ENCODE data around the gene SLC30A5. TPM values are rescaled to one million over a fixed set of nuclear protein-coding genes. Genes with fewer than 3 reads are reported as not detected.

The SLC30A5 gene
- total RNA-seq, 1 experiment from 2014 or later: 55.3 TPM

DNA sequence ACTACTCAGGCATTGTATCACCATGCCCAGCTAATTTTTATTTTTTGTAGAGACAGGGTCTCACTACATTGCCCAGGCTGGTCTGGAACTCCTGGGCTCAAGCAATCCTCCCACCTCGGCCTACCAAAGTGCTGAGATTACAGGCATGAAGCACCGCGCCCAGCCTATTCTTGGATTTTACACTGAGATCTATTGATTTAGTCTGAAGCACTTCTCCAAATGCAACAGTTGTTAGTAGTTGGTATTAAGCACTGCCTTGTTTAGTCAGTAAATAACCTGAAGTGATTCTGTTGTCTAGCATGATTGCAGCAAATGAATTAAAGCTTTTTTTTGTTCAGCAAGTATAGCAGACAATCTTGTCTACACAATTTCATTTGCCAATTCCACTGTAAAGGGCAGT is 64.2 kb downstream of the SLC30A5 start:
- Histone ChIP-seq H3K9me3 (ENCODE audit: low read length) (no peaks in the 10 kb centered on the region), H3K4me1 (ENCODE audit: insufficient read depth, low read length) (no peaks in the 10 kb centered on the region), H3K36me3 (ENCODE audit: low read depth, low read length) (no peaks in the 10 kb centered on the region), H3K9me2 (replicated peaks; ENCODE audit: low read length) (no peaks in the 10 kb centered on the region), H3K4me2 (ENCODE audit: low read length) (no peak overlapping the region), H3K4me3 (ENCODE audit: low read length) (no peak overlapping the region), H3K27me3 (ENCODE audit: low read length) (no peaks in the 10 kb centered on the region), H3K27ac (ENCODE audit: low read length) (no peak overlapping the region), H3K79me2 (ENCODE audit: low read length) (no peaks in the 10 kb centered on the region), H3K9ac (ENCODE audit: low read length) (no peak overlapping the region), H3F3A (ENCODE audit: low read length, unreplicated experiment) (no peaks in the 10 kb centered on the region), H4K20me1 (ENCODE audit: low read length) (no peaks in the 10 kb centered on the region), H2AFZ (ENCODE audit: low read length) (no peak overlapping the region)
- intact Hi-C loops (cut with micrococcal nuclease): no loop called here
- ATAC-seq (no peak), DNase-seq (no peak)
- TF ChIP-seq EZH2phosphoT487 (IDR thresholded peaks at IDR 0.05; ENCODE audit: borderline replicate concordance, low read length) (no peak), EZH2 (IDR thresholded peaks at IDR 0.05; ENCODE audit: low read length, unreplicated experiment) (no peak)
- TF ChIP-seq, protein P1, sequence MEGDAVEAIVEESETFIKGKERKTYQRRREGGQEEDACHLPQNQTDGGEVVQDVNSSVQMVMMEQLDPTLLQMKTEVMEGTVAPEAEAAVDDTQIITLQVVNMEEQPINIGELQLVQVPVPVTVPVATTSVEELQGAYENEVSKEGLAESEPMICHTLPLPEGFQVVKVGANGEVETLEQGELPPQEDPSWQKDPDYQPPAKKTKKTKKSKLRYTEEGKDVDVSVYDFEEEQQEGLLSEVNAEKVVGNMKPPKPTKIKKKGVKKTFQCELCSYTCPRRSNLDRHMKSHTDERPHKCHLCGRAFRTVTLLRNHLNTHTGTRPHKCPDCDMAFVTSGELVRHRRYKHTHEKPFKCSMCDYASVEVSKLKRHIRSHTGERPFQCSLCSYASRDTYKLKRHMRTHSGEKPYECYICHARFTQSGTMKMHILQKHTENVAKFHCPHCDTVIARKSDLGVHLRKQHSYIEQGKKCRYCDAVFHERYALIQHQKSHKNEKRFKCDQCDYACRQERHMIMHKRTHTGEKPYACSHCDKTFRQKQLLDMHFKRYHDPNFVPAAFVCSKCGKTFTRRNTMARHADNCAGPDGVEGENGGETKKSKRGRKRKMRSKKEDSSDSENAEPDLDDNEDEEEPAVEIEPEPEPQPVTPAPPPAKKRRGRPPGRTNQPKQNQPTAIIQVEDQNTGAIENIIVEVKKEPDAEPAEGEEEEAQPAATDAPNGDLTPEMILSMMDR (conservative IDR thresholded peaks at IDR 0.05; ENCODE audit: low read depth, low read length): no peak
- no TSS peak for BruUV-seq (replicated peaks)
- POLR2A ChIA-PET (ENCODE audit: unreplicated experiment): no interaction called here
- CTCF ChIA-PET: no interaction called here

DNA sequence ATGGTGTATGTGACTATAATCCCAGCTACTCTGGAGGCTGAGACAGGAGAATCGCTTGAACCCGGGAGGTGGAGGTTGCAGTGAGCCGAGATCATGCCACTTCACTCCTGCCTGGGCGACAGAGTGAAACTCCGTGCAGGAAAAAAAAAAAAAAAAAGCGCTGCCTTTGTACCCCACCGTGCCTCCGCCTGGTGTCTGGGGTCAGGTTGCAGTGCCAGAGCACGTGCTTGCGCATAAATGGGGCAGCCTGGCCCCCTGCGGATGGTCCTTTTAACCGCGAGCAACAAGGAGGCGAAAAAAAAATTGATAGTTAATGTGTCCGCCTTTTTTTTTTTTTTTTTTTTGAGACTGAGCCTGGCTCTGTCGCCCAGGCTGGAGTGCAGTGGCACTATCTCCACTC is 66.8 kb downstream of the SLC30A5 start:
- ChIA-PET CTCF (no interaction called here), POLR2A (ENCODE audit: unreplicated experiment) (no interaction called here)
- Histone ChIP-seq H3K9me3 (ENCODE audit: low read length) (no peaks in the 10 kb centered on the region), H3K9me2 (replicated peaks; ENCODE audit: low read length) (no peaks in the 10 kb centered on the region), H3K4me3 (ENCODE audit: low read length) (no peak overlapping the region), H4K20me1 (ENCODE audit: low read length) (no peaks in the 10 kb centered on the region), H3K79me2 (ENCODE audit: low read length) (no peaks in the 10 kb centered on the region), H3K4me2 (ENCODE audit: low read length) (no peak overlapping the region), H2AFZ (ENCODE audit: low read length) (no peak overlapping the region), H3F3A (ENCODE audit: low read length, unreplicated experiment) (no peaks in the 10 kb centered on the region), H3K27ac (ENCODE audit: low read length) (no peak overlapping the region), H3K27me3 (ENCODE audit: low read length) (no peaks in the 10 kb centered on the region), H3K9ac (ENCODE audit: low read length) (no peak overlapping the region), H3K36me3 (ENCODE audit: low read depth, low read length) (no peaks in the 10 kb centered on the region), H3K4me1 (ENCODE audit: insufficient read depth, low read length) (no peaks in the 10 kb centered on the region)
- BruUV-seq (replicated peaks): no TSS peak
- ATAC-seq: no peak
- DNase-seq: no peak
- intact Hi-C loops (cut with micrococcal nuclease): loop anchor here (10.0 kb wide), 1 partner anchor 66 kb away; the partner anchor contains the start of gene SLC30A5
- TF ChIP-seq EZH2 (IDR thresholded peaks at IDR 0.05; ENCODE audit: low read length, unreplicated experiment): no peak

DNA sequence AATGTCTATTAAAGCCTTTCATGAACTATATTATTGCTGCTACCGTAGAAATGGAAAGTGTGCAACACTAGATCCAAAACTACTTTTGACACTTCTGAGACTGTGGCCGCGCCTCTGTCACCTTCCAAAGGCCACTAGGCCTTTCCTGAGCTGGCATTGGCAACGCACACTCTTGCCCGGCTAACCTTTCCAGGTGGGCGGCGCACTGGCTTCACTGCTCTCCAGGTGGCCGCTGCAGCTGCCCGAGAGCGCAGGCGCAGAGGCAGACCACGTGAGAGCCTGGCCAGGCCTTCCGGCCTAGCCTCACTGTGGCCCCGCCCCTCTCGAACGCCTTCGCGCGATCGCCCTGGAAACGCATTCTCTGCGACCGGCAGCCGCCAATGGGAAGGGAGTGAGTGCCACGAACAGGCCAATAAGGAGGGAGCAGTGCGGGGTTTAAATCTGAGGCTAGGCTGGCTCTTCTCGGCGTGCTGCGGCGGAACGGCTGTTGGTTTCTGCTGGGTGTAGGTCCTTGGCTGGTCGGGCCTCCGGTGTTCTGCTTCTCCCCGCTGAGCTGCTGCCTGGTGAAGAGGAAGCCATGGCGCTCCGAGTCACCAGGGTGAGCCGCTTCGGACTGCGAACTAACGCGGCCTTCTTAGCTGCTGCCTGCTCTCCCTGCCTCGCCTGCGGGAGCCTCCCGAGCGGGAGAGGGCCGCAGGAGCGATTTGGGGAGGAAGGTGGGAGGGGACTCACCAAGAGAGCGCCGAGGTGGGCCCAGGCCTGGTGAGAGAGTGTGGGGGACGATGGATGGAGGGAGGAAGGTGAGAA is 73.1 kb downstream of the SLC30A5 start, which contains the start of gene CCNB1:
Gene CCNB1 (plus strand): TSS at position 465 of the 807 bp plus-strand sequence. CDS start 113 bp downstream, at position 578.
- Histone ChIP-seq H3K27ac (ENCODE audit: low read length) (peak within 1 kb of the TSS; percentile 70), H3K4me3 (ENCODE audit: low read length) (peak within 1 kb of the TSS; percentile 97), H3K9ac (ENCODE audit: low read length) (peak within 1 kb of the TSS; percentile 97), H3K9me3 (ENCODE audit: low read length) (no peaks in the 10 kb centered on the region), H4K20me1 (ENCODE audit: low read length) (0 out of 2 replicates have a peak, but pooled peaks cover 4% of the 10 kb centered on the region), H3K4me1 (ENCODE audit: insufficient read depth, low read length) (peaks cover 20% of the 10 kb centered on the region), H3K36me3 (ENCODE audit: low read depth, low read length) (peaks cover 18% of the 10 kb centered on the region), H3K79me2 (ENCODE audit: low read length) (peaks cover 45% of the 10 kb centered on the region), H2AFZ (ENCODE audit: low read length) (peak within 1 kb of the TSS; percentile 98), H3K27me3 (ENCODE audit: low read length) (no peaks in the 10 kb centered on the region), H3K4me2 (ENCODE audit: low read length) (peak within 1 kb of the TSS; percentile 94), H3K9me2 (replicated peaks; ENCODE audit: low read length) (no peaks in the 10 kb centered on the region), H3F3A (ENCODE audit: low read length, unreplicated experiment) (no peaks in the 10 kb centered on the region)
- CTCF ChIA-PET: no interaction called here
- POLR2A ChIA-PET (ENCODE audit: unreplicated experiment): interaction anchor here (0.6 kb wide), 1 partner anchor 22 kb away, joined by 3 read pairs; no protein-coding TSS in a partner anchor
- ATAC-seq (peak; percentile 98), DNase-seq (peak; percentile 97)
- TF ChIP-seq EZH2phosphoT487 (IDR thresholded peaks at IDR 0.05; ENCODE audit: borderline replicate concordance, low read length) (no peak), EZH2 (IDR thresholded peaks at IDR 0.05; ENCODE audit: low read length, unreplicated experiment) (no peak)
- TF ChIP-seq, protein P1 (conservative IDR thresholded peaks at IDR 0.05; ENCODE audit: low read depth, low read length): no peak
- intact Hi-C loops (cut with micrococcal nuclease): loop anchor here (10.0 kb wide), 1 partner anchor 72 kb away; the partner anchor contains the start of gene SLC30A5
- no TSS peak for BruUV-seq (replicated peaks)
